Tibial nerve (tissue), 4 donors: ENCODE results near the gene EXOC6B. TPM values are rescaled to one million over a fixed set of nuclear protein-coding genes. Genes with fewer than 3 reads are reported as not detected.

Experiments used
- DNase-seq, 2 donors: peaks; one replicate each; pipeline ENCODE4 v3.0.0-alpha.2; 2019; ENCODE audit warnings: low spot score in 2 of 2
- H3K27ac ChIP-seq, 4 donors: fragments of 200-600 bp; sonication (generic) in 3 of 4; one replicate each; pipeline ENCODE4 v1.5.1; 2017 to 2019; ENCODE audit warnings: mild to moderate bottlenecking in 1 of 4
- H3K27me3 ChIP-seq, 2 donors: fragments of 200-600 bp; sonication (generic) in 1 of 2; one replicate each; pipeline versions ENCODE4 v1.5.1 to v1.6.0; 2017 to 2019
- H3K36me3 ChIP-seq, 3 donors: fragments of 200-600 bp; sonication (generic); one replicate each; pipeline ENCODE4 v1.5.1; 2018 to 2019
- H3K4me1 ChIP-seq, 4 donors: fragments of 200-600 bp; sonication (generic) in 3 of 4; one replicate each; pipeline ENCODE4 v1.5.1; 2017 to 2019
- H3K4me3 ChIP-seq, 4 donors: fragments of 200-600 bp; sonication (generic) in 3 of 4; one replicate each; pipeline ENCODE4 v1.5.1; 2017 to 2019; ENCODE audit warnings: mild to moderate bottlenecking in 1 of 4, moderate library complexity in 1 of 4
- H3K9me3 ChIP-seq, 4 donors: fragments of 200-600 bp; sonication (generic) in 3 of 4; one replicate each; pipeline ENCODE4 v1.5.1; 2017 to 2019
- EP300 ChIP-seq, 2 donors: sonication (generic); formaldehyde crosslinking; IDR thresholded peaks; one replicate each; pipeline ENCODE4 v1.6.1; 2017; ENCODE audit warnings: antibody characterized with exemption in 2 of 2, mild to moderate bottlenecking in 1 of 2
- POLR2A ChIP-seq, 2 donors: fragments of 450-650 bp; IDR thresholded peaks; one replicate each; pipeline ENCODE4 v1.6.1; 2017; ENCODE audit warnings: antibody characterized with exemption in 2 of 2, mild to moderate bottlenecking in 2 of 2, moderate library complexity in 2 of 2
- WGBS, 2 donors: methylation state at CpG; one replicate each; pipeline ENCODE4 v1.1.5; 2018; 5-methylcytosine and 5-hydroxymethylcytosine counted together
- total RNA-seq, 4 donors: library from RNA; depleted of rRNA; stranded (reverse); fragments of >200 nt; gene quantifications; one replicate each; pipeline ENCODE4 v1.1.0, GENCODE V29; 2016
- TF ChIP-seq, protein P1 (sequence below), 5 experiments: fragments of 200-600 bp in 3 of 5; fragments of 450-650 bp in 2 of 5; sonication (generic) in 3 of 5; IDR thresholded peaks; one replicate each; pipeline ENCODE4 v1.5.1; 2016 to 2019; ENCODE audit warnings: antibody characterized with exemption in 5 of 5, mild to moderate bottlenecking in 3 of 5, moderate library complexity in 2 of 5

The EXOC6B gene
- total RNA-seq, 4 donors from 2014 or later, result 22.1 to 41.1 (median 30.3) TPM

DNA sequence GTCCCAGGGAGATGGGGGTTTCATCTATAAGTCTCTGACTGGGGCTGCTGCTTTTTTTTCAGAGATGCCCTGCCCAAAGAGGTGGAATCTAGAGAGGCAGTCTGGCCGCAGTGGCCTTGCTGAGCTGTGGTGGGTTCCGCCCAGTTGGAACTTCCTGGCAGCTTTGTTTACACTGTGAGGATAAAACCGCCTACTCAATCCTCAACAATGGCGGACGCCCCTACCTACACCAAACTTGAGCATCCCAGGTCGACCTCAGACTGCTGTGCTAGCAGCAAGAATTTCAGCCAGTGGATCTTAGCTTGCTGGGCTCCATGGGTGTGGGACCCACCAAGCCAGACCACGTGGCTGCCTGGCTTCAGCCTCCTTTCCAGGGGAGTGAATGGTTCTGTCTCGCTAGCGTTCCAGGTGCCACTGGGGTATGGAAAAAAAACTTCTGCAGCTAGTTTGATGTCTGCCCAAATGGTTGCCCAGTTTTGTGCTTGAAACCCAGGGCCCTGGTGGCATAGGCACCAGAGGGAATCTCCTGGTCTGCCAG lies 525.6 kb downstream of the EXOC6B start:
- 92 to 94% methylated on average over 7 to 9 of the region's 9 CpGs for WGBS, 2 donors
- H3K27me3 ChIP-seq, result no peaks in the 10 kb centered on the region
- no peak overlapping the region for H3K4me3 ChIP-seq
- no peak for TF ChIP-seq POLR2A (IDR thresholded peaks at IDR 0.05)
- DNase-seq, result no peak
- peaks cover 0 to 10% (median 3%) of the 10 kb centered on the region in 4 donors for H3K9me3 ChIP-seq
- no peak overlapping the region for H3K27ac ChIP-seq
- no peaks in the 10 kb centered on the region for H3K4me1 ChIP-seq
- no peaks in the 10 kb centered on the region for H3K36me3 ChIP-seq

DNA sequence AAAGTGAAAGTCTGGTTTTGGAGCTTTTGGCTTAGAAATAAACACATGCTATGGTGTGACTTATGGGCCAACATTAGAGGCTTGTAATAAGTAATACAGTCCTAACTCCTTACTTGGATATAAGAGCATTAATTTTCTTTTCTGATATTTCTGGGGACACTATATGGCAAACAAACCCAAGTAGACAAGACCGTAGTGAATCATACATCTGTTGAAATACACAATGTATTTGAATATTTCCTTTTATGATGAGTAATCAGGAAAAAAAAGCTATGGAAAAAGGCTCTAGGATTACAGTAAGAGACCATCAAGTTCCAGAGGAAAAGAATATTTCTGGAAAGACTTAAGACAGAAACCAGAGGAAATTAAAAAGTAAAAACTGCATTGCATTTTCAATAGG lies 532.2 kb downstream of the EXOC6B start:
- peaks cover 0 to 10% (median 3%) of the 10 kb centered on the region in 4 donors for H3K9me3 ChIP-seq
- no peak overlapping the region for H3K4me3 ChIP-seq
- WGBS, 2 donors, result 65 to 72% methylated on average over 1 of the region's 1 CpG
- H3K36me3 ChIP-seq, result no peaks in the 10 kb centered on the region
- no peaks in the 10 kb centered on the region for H3K4me1 ChIP-seq
- H3K27me3 ChIP-seq, result no peaks in the 10 kb centered on the region
- no peak for DNase-seq
- H3K27ac ChIP-seq, result no peak overlapping the region
- no peak for TF ChIP-seq EP300 (IDR thresholded peaks at IDR 0.05)
- TF ChIP-seq, protein P1, sequence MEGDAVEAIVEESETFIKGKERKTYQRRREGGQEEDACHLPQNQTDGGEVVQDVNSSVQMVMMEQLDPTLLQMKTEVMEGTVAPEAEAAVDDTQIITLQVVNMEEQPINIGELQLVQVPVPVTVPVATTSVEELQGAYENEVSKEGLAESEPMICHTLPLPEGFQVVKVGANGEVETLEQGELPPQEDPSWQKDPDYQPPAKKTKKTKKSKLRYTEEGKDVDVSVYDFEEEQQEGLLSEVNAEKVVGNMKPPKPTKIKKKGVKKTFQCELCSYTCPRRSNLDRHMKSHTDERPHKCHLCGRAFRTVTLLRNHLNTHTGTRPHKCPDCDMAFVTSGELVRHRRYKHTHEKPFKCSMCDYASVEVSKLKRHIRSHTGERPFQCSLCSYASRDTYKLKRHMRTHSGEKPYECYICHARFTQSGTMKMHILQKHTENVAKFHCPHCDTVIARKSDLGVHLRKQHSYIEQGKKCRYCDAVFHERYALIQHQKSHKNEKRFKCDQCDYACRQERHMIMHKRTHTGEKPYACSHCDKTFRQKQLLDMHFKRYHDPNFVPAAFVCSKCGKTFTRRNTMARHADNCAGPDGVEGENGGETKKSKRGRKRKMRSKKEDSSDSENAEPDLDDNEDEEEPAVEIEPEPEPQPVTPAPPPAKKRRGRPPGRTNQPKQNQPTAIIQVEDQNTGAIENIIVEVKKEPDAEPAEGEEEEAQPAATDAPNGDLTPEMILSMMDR (IDR thresholded peaks at IDR 0.05), result no peak
- no peak for TF ChIP-seq POLR2A (IDR thresholded peaks at IDR 0.05)

DNA sequence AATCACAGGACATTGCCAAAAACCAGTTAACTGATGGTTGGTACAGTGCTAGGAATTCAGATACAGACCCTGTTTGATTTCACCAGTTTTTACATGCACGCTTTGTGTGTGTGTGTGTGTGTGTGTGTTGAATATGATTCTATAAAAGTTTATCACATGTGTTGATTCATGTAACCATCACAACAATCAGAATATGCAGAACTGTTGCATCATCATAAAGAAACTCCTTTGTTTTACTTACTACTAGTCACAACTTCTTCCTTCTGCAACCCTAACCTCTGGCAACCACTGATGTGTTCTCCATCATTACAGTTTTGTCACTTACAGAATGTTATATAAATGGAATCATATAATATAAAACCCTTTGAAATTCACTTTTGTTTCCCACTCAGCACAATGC lies 533.4 kb downstream of the EXOC6B start:
- TF ChIP-seq, protein P1 (IDR thresholded peaks at IDR 0.05), result no peak
- TF ChIP-seq EP300 (IDR thresholded peaks at IDR 0.05) (no peak), POLR2A (IDR thresholded peaks at IDR 0.05) (no peak)
- DNase-seq, result no peak
- WGBS, 2 donors, result 98 to 100% methylated on average over 1 of the region's 1 CpG
- Histone ChIP-seq H3K36me3 (no peaks in the 10 kb centered on the region), H3K4me3 (no peak overlapping the region), H3K4me1 (no peaks in the 10 kb centered on the region), H3K9me3 (peaks cover 0 to 1% (median under 1%) of the 10 kb centered on the region in 4 donors), H3K27me3 (no peaks in the 10 kb centered on the region), H3K27ac (no peak overlapping the region)

DNA sequence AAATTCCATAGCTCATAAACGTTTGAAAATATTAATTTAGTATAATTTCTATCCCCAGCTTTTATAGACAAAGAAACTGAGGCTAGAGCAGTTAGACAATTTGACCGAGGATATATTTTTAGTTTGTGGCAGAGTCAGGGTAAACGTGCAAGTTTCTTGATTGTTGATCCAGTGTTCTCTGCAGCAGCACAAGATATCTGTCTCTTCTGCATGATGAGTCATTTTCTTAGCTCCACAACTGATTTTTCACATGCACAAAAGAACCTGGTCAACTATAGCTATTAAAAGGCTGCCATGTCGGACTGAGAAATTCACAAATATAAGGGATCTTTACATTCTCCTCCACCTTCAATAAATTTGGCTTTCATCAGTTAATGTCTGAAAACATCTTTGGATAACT lies 534.8 kb downstream of the EXOC6B start:
- TF ChIP-seq POLR2A (IDR thresholded peaks at IDR 0.05) (no peak), EP300 (IDR thresholded peaks at IDR 0.05) (no peak)
- TF ChIP-seq, protein P1 (IDR thresholded peaks at IDR 0.05), result no peak
- Histone ChIP-seq H3K27ac (no peak overlapping the region), H3K9me3 (no peaks in the 10 kb centered on the region), H3K4me1 (no peaks in the 10 kb centered on the region), H3K4me3 (no peak overlapping the region), H3K36me3 (no peaks in the 10 kb centered on the region), H3K27me3 (no peaks in the 10 kb centered on the region)
- WGBS, 2 donors, result 55 to 61% methylated on average over 4 of the region's 4 CpGs
- no peak for DNase-seq

DNA sequence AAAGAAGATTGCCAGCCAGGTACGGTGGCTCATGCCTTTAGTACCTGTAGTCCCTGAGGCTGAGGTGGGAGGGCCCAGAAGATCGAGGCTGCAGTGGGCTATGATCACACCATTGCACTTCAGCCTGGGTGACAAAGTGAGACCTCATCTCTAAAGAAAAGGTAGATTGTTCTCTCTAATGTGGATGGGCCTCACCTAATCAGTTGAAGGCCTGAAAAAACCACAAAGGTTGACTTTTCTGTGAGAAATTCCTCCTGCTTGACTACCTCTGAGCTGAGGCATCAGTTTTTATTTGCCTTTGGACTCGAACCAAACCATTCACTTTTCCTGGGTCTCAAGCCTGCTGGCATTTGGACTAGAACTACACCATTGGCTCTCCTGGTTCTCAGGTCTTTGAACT lies 536.1 kb downstream of the EXOC6B start:
- H3K9me3 ChIP-seq, result no peaks in the 10 kb centered on the region
- H3K27ac ChIP-seq, result no peak overlapping the region
- no peak for TF ChIP-seq POLR2A (IDR thresholded peaks at IDR 0.05)
- TF ChIP-seq, protein P1 (IDR thresholded peaks at IDR 0.05), result no peak
- TF ChIP-seq EP300 (IDR thresholded peaks at IDR 0.05), result no peak

DNA sequence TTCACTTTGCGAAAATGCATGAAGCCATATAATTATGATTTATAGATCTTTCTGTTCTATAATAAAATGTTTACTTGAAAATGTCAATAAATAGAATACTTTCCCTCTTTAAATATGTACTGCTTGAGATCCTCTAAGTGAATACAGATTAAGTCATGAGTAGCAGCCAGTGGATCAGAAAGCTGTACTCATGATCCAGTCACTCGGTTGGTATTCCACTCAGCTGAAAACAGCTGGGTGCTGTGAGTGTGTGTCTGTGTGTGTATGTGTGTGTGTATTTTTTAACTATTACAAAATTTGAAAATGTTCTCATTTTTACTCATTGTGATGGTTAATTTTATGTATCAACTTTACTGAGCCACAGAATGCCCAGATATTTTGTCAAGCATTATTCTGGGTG lies 536.5 kb downstream of the EXOC6B start:
- H3K4me1 ChIP-seq, result no peaks in the 10 kb centered on the region

More for the DNA sequence above, 536.1 kb downstream of the EXOC6B start:
- H3K4me3 ChIP-seq, result no peak overlapping the region
- WGBS, 2 donors, result 89 to 91% methylated on average over 3 of the region's 3 CpGs
- no peaks in the 10 kb centered on the region for H3K4me1 ChIP-seq
- H3K36me3 ChIP-seq, result no peaks in the 10 kb centered on the region
- no peaks in the 10 kb centered on the region for H3K27me3 ChIP-seq
- no peak for DNase-seq

More for the DNA sequence above, 536.5 kb downstream of the EXOC6B start:
- DNase-seq, result no peak
- no peaks in the 10 kb centered on the region for H3K9me3 ChIP-seq
- TF ChIP-seq EP300 (IDR thresholded peaks at IDR 0.05) (no peak), POLR2A (IDR thresholded peaks at IDR 0.05) (no peak)
- TF ChIP-seq, protein P1 (IDR thresholded peaks at IDR 0.05), result no peak
- H3K4me3 ChIP-seq, result no peak overlapping the region
- WGBS, 2 donors, result 69 to 88% methylated on average over 2 of the region's 2 CpGs
- H3K27me3 ChIP-seq, result no peaks in the 10 kb centered on the region
- H3K27ac ChIP-seq, result no peak overlapping the region
- H3K36me3 ChIP-seq, result no peaks in the 10 kb centered on the region
